Measurements from ENCODE around the gene ECEL1.
A peak's percentile ranks its signal among the peaks of the same experiment; 100 is the strongest.
"Not testable (repeated sequence)": the region's sequence is repeated elsewhere in the genome, so short reads cannot be mapped to it uniquely, and the experiment has no call there.

The ECEL1 gene

GRCh38 chr2:232458051-232458660, 29.5 kb downstream of the ECEL1 start:
- no peak for DNase-seq

DNA sequence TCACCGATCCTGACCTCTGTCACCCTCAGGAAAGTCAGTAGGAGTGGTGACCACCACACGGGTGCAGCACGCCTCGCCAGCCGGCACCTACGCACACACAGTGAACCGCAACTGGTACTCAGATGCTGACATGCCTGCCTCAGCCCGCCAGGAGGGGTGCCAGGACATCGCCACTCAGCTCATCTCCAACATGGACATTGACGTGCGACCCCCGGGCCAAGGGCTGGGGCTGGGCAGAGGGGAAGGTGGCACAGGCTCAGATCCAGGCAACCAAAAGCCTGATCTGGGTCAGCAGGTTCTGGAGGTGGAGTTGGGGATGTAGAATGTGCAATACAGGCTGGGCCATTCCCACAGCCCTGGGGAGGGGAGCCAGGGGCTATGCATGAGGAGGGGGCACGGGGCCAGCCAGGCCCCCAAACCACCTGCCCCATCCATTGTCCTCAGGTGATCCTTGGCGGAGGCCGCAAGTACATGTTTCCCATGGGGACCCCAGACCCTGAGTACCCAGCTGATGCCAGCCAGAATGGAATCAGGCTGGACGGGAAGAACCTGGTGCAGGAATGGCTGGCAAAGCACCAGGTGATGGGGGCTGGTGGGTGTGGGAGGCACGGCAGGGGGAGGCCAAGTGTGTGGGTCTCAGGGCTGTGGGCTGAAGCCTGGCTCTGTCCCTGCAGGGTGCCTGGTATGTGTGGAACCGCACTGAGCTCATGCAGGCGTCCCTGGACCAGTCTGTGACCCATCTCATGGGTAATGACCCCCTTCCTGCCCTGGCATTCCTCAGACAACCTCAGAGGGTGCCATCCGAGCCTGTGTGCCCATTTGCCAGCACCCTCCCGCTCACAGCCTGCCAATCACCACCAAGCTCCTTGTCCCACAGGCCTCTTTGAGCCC, 30.3 kb downstream of the ECEL1 start:
- no peak for DNase-seq

DNA sequence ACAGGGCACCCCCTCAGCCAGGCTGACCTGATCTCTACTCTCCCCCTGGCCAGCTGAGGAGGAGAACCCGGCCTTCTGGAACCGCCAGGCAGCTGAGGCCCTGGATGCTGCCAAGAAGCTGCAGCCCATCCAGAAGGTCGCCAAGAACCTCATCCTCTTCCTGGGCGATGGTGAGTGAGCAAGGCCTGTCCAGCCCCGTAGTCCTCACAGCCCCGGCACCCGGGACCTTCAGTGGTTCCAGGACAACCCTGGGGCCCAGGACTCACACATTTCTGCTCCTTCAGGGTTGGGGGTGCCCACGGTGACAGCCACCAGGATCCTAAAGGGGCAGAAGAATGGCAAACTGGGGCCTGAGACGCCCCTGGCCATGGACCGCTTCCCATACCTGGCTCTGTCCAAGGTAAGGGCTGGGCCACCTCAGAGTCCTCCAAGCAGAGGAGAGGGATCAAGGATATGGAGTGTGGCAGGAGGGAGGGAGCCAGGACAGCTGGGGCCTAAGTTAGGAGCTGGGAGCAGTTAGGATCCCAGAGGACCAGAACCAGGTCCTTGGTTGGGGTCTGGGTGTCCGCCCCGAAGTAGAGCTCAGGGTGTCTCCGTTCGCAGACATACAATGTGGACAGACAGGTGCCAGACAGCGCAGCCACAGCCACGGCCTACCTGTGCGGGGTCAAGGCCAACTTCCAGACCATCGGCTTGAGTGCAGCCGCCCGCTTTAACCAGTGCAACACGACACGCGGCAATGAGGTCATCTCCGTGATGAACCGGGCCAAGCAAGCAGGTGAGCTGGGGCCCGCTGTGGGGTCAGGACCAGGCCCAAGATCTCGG, 31.1 kb downstream of the ECEL1 start:
- no peak for DNase-seq

DNA sequence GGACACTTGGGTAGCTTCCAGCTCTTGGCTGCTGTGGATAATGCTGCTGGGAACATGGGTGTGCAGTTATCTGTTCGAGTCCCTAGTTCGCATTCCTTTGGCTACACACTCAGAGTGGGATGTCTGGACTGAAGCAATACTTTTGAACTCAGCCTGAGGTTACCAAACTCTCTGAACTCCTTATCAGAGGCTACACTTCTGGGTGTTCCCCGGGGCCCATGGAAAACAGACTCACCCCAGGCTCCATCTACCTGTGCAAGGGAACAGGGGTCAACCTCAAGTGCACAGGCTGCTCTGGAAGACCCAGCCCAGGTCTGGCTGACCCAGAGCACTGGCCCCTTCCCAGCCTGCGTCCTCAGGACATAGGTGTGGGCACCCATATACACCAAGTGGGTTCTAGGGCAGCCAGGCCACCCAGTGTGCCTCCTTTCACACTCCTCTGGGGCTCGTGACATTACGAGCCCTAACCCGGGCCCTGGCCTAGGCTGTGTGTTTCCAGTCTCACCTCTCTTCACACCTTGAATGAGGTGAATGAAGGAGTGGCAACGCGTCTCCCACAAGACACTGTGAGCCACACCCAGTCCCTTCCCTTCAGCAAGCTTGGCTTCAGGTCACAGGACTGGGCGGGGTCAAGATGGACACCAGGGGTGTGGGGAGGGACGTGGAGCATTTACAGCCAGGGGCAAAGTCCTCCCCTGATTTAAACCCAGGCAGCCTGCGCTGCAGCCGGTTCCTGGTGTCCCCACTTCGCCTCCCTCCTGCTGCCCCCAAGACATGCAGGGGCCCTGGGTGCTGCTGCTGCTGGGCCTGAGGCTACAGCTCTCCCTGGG, 32.0 kb downstream of the ECEL1 start, which contains the start of gene ALPI:
TSS of gene ALPI (plus strand) at position 728 of the 830 bp plus-strand sequence. CDS start at position 775, 47 bp downstream.
- no peak for DNase-seq

GRCh38 chr2:232454630-232455029, 33.0 kb downstream of the ECEL1 start:
- no peak for DNase-seq

GRCh38 chr2:232451645-232452044, 36.0 kb downstream of the ECEL1 start:
- DNase-seq: not testable (repeated sequence)

- DNase-seq: no peak
Observed at GRCh38 chr2:232449964-232450363, 37.7 kb downstream of the ECEL1 start.

GRCh38 chr2:232448304-232448690, 39.3 kb downstream of the ECEL1 start:
- DNase-seq: no peak

DNA sequence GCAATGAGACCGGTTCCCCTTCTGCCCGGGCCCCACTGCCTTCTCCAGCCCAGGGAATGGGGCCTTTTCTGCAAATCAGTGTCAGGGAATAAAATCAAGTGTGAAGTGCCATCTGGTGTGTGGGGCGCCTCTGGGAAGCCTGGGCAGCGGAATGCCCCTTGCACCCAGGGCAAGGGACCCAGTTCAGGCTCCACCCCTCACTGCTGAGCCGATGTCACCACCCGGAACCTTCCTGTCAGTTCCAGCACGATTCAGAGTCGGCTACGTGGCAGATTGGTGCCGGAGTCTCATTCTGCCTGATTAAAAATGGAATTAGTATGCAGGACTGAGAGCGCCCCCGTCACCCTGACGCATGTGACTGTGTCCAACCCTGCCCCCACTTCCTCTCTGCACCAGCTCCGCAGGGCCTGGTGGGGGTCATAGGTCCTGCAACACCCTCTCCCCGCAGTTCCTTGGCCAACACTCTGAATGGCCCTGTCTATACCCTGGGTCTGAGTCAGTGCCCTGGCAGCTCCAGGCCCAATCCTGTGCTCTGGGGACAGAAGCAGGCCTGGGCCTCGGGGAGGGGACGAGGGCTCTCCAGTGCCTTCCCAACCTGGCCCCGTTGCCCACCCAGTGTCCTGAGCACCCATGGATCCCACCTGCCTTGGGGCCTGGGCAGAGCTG, 39.9 kb downstream of the ECEL1 start:
- DNase-seq: no peak

- DNase-seq: no peak
Observed at GRCh38 chr2:232447091-232447620, 40.5 kb downstream of the ECEL1 start.

DNA sequence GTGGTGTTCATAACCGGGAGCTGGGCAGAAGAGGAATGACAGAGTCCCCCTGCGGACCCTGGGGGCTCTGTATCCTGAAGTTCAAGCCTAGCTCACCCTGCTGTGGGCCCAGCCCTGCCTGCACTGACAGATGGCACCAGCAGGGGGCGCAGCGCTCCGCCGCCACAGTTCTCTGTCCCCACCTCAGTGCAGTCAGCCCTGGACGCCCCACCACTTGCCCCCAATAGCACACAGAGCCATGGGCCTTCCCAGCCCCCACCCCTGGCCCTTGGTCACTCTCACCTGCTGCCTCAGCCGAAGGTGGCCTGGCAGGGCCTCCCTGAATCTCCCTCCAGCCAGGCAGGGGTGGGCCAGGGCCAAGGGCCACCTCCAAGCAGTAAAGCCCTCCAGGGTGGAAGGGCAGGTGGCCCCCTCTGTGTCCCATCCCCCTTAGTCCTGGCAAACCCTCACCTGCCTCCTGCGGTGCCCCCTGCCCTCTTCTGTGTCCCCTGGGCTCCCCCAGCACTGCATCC, 41.3 kb downstream of the ECEL1 start:
- not testable (repeated sequence) for DNase-seq

- not testable (repeated sequence) for DNase-seq
Observed at GRCh38 chr2:232445149-232445885, 42.3 kb downstream of the ECEL1 start.

DNA sequence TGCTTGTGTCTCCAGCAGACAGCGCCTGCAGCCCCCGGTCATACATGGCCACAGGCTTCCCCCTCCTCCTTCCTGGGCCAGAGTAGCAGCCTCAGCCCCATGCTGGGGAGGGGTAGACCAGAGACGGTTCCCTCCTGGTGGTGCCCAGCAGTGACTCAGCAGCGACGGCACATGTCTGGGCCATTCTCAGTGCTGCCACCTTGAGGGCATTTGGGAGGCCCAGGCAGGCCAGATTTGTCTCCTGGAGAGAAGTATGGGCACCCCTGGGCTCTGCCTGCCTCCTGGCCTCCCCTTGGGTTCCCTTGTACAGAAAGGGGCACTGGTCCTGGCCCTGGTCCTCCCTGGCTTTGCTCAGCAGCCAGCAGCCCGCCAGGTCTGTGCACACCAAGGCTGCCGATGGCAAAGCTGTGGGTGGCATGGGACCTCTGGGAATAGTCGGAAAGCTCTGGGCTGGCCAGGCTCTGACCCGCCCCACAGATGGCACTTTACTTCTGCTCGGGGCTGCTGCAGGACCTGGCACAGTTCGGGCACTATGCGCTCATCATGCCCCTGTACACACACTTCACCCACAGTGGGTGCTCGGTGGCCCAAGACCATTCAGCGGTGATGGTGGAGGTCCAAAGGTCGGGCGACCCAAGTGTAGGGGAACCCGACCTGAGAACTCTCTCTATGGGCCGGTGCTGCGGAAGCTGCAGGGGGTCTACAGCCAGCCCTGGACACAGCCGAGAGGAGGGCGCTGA, 43.1 kb downstream of the ECEL1 start:
- peak in 3 of 4 experiments; percentile 29 to 65 (median 42) for DNase-seq

GRCh38 chr2:232443669-232444408, 43.8 kb downstream of the ECEL1 start:
- not testable (repeated sequence) for DNase-seq

DNA sequence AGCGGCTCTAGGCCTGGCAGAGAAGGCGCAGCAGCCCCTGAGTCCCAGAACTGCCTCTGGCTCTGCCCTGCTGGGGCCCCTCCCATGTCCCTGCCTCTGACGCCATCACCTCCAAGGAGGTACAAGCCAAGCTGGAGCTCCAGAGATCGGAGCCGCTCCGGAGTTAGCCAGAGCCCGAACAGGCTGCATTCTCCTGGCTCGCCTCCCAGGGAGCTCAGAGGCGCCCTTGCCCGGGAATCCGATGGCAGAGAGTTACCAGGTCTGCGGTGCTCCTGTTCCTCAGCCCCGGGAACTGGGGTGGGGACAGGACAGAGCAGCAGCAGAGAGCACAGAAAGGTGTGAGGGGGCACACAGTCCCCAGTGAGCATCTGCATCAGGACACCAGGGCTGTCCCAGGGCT, 44.6 kb downstream of the ECEL1 start:
- not testable (repeated sequence) for DNase-seq

- DNase-seq: not testable (repeated sequence)
Observed at GRCh38 chr2:232442431-232442830, 45.2 kb downstream of the ECEL1 start.

DNA sequence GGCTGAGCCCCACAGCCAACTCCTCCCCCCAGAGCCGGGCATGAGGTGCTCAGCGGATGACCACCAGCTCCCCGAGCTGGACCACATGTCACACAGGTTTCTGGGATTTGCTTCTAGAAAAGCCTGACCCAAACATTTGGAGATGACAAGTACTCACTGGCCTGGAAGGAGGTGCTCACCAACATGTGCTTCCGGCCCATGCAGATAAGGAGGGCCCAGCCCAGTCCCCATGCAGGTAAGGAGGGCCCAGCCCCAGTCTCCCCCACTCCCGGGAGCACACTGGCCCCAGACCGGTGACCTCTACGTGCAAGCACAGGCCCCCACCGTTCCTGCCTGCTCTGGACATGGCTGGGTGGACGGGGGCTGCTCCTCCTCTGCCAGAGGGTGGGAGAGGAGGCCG, 45.7 kb downstream of the ECEL1 start:
- not testable (repeated sequence) for DNase-seq

DNA sequence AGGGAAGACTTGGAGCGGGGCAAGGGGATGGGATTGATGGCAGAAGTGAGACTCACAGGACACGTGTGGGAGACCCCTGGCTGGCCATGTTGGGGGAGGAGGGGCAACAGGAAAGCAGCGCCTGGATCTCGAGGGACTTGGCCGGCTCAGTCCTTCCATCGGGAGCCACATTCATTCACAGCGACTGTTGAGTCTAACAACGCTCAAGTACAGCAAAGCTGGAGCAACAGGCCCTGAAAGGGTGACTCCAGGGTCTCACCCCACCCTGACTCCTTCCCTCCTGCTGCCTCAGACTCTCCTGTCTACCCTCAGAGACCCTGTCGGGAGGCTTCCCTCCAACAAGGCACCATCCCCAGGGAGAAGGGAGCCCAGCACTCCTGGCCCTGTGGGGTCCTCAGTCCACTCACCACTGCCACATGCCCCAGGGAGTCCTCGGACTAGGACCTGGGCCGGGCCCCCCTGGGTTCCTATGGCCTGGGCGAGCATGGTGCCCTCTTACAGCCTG, 46.4 kb downstream of the ECEL1 start:
- DNase-seq: no peak

Measured in activated CD4-positive, CD25-positive, alpha-beta regulatory T cell (primary cell).